Breast epithelium (tissue), 4 donors: ENCODE data around the gene ITPR2. TPM values are rescaled to one million over a fixed set of nuclear protein-coding genes. Genes with fewer than 3 reads are reported as not detected.
"Not testable (repeated sequence)": the region's sequence is repeated elsewhere in the genome, so short reads cannot be mapped to it uniquely, and the experiment has no call there.

ENCODE experiments used
- DNase-seq, 2 donors: peaks; one replicate each; pipeline ENCODE4 v3.0.0-alpha.2; 2019; ENCODE audit warnings: low spot score in 2 of 2
- H3K27ac ChIP-seq, 2 donors: fragments of 200-600 bp; sonication (generic) in 1 of 2; one replicate each; pipeline ENCODE4 v1.5.1; 2016 to 2019; ENCODE audit warnings: mild to moderate bottlenecking in 1 of 2
- H3K27me3 ChIP-seq, 2 donors: fragments of 200-600 bp; sonication (generic) in 1 of 2; one replicate each; pipeline versions ENCODE4 v1.5.1 to v1.6.0; 2017 to 2019; ENCODE audit warnings: control low read depth in 1 of 2, mild to moderate bottlenecking in 1 of 2
- H3K36me3 ChIP-seq: fragments of 200-600 bp; one replicate; pipeline ENCODE4 v1.5.1; 2019
- H3K4me1 ChIP-seq, 2 donors: fragments of 200-600 bp; sonication (generic); one replicate each; pipeline ENCODE4 v1.5.1; 2016 to 2019; ENCODE audit warnings: control low read depth in 1 of 2
- H3K4me3 ChIP-seq, 3 donors: fragments of 200-600 bp; sonication (generic); 1 replicate in 2 of 3; 2 replicates in 1 of 3; pipeline ENCODE4 v1.5.1; 2016 to 2019; ENCODE audit warnings: mild to moderate bottlenecking in 3 of 3, moderate library complexity in 2 of 3
- H3K9me3 ChIP-seq, 2 donors: fragments of 200-600 bp; sonication (generic) in 1 of 2; one replicate each; pipeline ENCODE4 v1.5.1; 2016 to 2019; ENCODE audit warnings: control low read depth in 1 of 2
- POLR2A ChIP-seq: fragments of 450-650 bp; IDR thresholded peaks from one replicate; pipeline ENCODE4 v1.6.1; 2016; ENCODE audit warnings: antibody characterized with exemption, mild to moderate bottlenecking, moderate library complexity
- POLR2AphosphoS5 ChIP-seq, 3 donors: sonication (generic); formaldehyde crosslinking; IDR thresholded peaks; one replicate each; pipeline ENCODE4 v1.6.1; 2017; ENCODE audit warnings: antibody characterized with exemption in 3 of 3
- intact Hi-C: fragments of 100-400 bp; cut with DNase I; formaldehyde crosslinking; loops from one replicate; pipeline ENCODE4 v1.15.1; 2023; ENCODE audit warnings: low total_unique reads
- total RNA-seq, 3 donors: library from RNA; depleted of rRNA; stranded (reverse); fragments of >200 nt; gene quantifications; one replicate each; pipeline ENCODE4 v1.1.0, GENCODE V29; 2016
- TF ChIP-seq, protein P1 (sequence below), 3 donors: fragments of 450-650 bp; IDR thresholded peaks; one replicate each; pipeline ENCODE4 v1.5.1; 2016 to 2017; ENCODE audit warnings: antibody characterized with exemption in 3 of 3, mild to moderate bottlenecking in 3 of 3, moderate library complexity in 3 of 3

The ITPR2 gene
- total RNA-seq, 3 donors from 2014 or later = 47.2 to 95.0 (median 66.5) TPM

DNA sequence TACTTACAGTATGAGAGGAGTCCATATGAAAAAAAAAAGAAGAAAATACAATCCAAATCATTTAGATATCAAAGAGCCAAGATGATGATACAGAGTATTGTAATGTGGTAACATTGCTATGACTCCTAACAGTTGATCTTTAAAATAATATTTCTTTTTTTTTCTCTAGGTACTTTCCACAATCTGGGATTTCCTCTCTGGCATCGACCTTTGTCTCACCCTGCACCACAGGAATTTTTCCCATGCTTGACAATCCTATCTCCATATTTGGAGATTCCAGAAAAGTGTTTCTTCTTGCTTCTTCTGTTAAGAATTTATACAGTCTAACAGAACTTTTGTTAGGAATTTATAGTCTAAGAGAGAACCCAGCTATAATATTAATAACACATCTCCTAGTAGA, 184.4 kb downstream of the ITPR2 start:
- intact Hi-C loops = no loop called here
- H3K9me3 ChIP-seq = peaks cover 0 to 3% of the 10 kb centered on the region in 2 donors

DNA sequence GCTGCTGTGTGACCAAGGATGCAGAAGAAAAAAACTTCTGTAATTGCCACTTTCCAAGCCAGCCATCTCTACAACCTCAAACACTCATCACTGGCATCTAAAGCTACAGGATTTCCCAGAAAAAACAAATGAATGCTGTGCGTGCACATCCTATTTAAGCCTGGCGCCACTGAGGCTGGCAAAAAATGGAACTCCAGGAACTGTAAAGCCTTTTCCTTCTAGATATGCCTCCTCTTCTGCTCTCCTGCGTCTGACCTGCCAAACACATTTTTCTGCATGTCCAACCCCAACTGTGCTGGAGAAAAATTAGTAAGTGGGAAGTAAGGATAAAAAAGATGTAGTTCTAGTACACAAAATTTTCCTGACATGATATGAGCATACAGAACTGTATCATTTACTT, 184.9 kb downstream of the ITPR2 start:
- no peak for TF ChIP-seq POLR2A
- TF ChIP-seq POLR2AphosphoS5 (IDR thresholded peaks at IDR 0.05) = no peak
- TF ChIP-seq, protein P1, sequence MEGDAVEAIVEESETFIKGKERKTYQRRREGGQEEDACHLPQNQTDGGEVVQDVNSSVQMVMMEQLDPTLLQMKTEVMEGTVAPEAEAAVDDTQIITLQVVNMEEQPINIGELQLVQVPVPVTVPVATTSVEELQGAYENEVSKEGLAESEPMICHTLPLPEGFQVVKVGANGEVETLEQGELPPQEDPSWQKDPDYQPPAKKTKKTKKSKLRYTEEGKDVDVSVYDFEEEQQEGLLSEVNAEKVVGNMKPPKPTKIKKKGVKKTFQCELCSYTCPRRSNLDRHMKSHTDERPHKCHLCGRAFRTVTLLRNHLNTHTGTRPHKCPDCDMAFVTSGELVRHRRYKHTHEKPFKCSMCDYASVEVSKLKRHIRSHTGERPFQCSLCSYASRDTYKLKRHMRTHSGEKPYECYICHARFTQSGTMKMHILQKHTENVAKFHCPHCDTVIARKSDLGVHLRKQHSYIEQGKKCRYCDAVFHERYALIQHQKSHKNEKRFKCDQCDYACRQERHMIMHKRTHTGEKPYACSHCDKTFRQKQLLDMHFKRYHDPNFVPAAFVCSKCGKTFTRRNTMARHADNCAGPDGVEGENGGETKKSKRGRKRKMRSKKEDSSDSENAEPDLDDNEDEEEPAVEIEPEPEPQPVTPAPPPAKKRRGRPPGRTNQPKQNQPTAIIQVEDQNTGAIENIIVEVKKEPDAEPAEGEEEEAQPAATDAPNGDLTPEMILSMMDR (IDR thresholded peaks at IDR 0.05) = no peak
- Histone ChIP-seq H3K27ac (no peak overlapping the region), H3K9me3 (peaks cover 0 to 3% of the 10 kb centered on the region in 2 donors), H3K36me3 (no peaks in the 10 kb centered on the region), H3K4me3 (no peak overlapping the region), H3K4me1 (no peaks in the 10 kb centered on the region), H3K27me3 (no peaks in the 10 kb centered on the region)
- DNase-seq = no peak
- intact Hi-C loops = no loop called here

More for the DNA sequence above, 184.4 kb downstream of the ITPR2 start:
- no peak for TF ChIP-seq POLR2A
- TF ChIP-seq, protein P1 (IDR thresholded peaks at IDR 0.05) = no peak
- TF ChIP-seq POLR2AphosphoS5 (IDR thresholded peaks at IDR 0.05) = no peak
- H3K27me3 ChIP-seq = no peaks in the 10 kb centered on the region
- DNase-seq = no peak
- H3K4me3 ChIP-seq = no peak overlapping the region
- H3K27ac ChIP-seq = no peak overlapping the region
- no peaks in the 10 kb centered on the region for H3K4me1 ChIP-seq
- no peaks in the 10 kb centered on the region for H3K36me3 ChIP-seq

DNA sequence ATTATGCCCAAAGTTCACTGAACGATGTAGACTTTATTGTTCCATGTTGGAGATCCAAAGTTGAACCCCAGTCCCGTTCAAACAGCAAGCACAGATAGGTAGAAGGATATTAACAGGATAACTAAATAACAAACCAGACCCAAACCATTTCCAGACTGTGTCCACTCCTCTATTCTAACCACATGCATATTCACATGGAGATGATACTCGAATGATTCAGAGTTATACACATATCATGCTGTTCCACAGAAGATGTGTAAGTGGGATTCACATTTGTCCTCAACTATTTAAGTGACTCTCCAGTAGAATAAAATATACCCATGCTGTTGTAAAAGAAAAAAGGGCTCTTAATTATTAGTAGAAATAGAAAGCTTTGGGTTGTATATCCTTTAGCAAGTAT, 185.9 kb downstream of the ITPR2 start:
- no peak overlapping the region for H3K4me3 ChIP-seq
- H3K27ac ChIP-seq = no peak overlapping the region
- TF ChIP-seq, protein P1 (IDR thresholded peaks at IDR 0.05) = no peak
- no peak for TF ChIP-seq POLR2AphosphoS5 (IDR thresholded peaks at IDR 0.05)
- TF ChIP-seq POLR2A = no peak
- no peaks in the 10 kb centered on the region for H3K36me3 ChIP-seq
- no peak for DNase-seq
- peaks cover 0 to 3% of the 10 kb centered on the region in 2 donors for H3K9me3 ChIP-seq
- no peaks in the 10 kb centered on the region for H3K4me1 ChIP-seq
- H3K27me3 ChIP-seq = no peaks in the 10 kb centered on the region
- intact Hi-C loops = no loop called here

DNA sequence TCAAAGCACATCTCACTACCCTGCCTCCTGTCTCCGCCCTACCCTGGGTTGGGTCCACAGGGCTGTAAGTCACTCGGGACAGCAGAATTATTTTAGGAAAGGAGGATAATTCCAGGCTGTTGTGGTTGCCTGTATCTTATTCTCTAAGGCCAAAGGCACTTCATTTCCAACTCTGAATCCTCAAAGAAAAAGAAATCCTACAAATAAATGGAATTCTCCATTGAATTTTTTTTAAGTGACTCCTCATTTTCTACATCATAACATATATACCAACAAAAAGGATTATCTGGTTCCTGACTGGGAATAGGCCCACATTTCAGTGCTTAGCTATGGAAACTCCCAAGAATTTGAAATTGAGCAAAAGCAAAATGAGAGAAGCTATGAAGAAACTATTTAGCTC, 186.4 kb downstream of the ITPR2 start:
- TF ChIP-seq, protein P1 (IDR thresholded peaks at IDR 0.05) = no peak
- TF ChIP-seq POLR2AphosphoS5 (IDR thresholded peaks at IDR 0.05) (no peak), POLR2A (no peak)
- Histone ChIP-seq H3K27ac (no peak overlapping the region), H3K27me3 (no peaks in the 10 kb centered on the region), H3K9me3 (peaks cover 0 to 3% of the 10 kb centered on the region in 2 donors), H3K36me3 (no peaks in the 10 kb centered on the region), H3K4me1 (no peaks in the 10 kb centered on the region), H3K4me3 (no peak overlapping the region)
- DNase-seq = no peak
- intact Hi-C loops = no loop called here

DNA sequence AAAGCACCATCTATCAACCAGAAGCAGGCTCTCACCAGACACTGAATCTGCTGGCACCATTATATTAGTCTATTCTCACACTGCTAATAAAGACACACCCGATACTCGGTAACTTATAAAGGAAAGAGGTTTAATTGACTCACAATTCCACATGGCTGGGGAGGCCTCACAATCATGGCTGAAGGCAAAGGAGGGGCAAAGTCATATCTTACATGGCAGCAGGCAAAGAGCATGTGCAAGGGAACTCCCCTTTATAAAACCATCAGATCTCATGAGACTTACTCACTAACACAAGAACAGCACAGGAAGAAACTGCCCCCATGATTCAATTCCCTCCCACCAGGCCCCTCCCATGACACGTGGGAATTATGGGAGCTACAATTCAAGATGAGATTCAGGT, 188.6 kb downstream of the ITPR2 start:
- H3K27ac ChIP-seq, intact Hi-C loops, H3K4me1 ChIP-seq: not testable (repeated sequence)

More for the DNA sequence above, 188.6 kb downstream of the ITPR2 start:
- not testable (repeated sequence) for H3K36me3 ChIP-seq, H3K27me3 ChIP-seq, DNase-seq, H3K4me3 ChIP-seq, H3K9me3 ChIP-seq
